Measurements from ENCODE around the gene KCNH1. TPM values are rescaled to one million over a fixed set of nuclear protein-coding genes. Genes with fewer than 3 reads are reported as not detected.

Gene KCNH1
- 4.9 and 6.2 TPM in 2 replicates for total RNA-seq

GRCh38 chr1:211133836-211134669, at the start of gene KCNH1:
Gene KCNH1 (minus strand): TSS chr1:211134148. CDS start chr1:211133945, 203 bp downstream.

Other genes starting within 250 kb of the KCNH1 start
- gene RCOR3, start 125.2 kb upstream of the KCNH1 start, total RNA-seq = 13.0 and 18.8 TPM in 2 replicates
- gene TRAF5, start 192.7 kb upstream of the KCNH1 start, total RNA-seq = 6.5 and 11.8 TPM in 2 replicates

Measured in mesangial cell (primary cell).